Measurements from ENCODE around the gene MDH2.
"Not testable (repeated sequence)": the region's sequence is repeated elsewhere in the genome, so short reads cannot be mapped to it uniquely, and the experiment has no call there.

The MDH2 gene

GRCh38 chr7:76022026-76022780, 25.7 kb upstream of the MDH2 start:
- H3K27ac Mint-ChIP-seq, result no peak overlapping the region
- H3K4me3 Mint-ChIP-seq, result no peak overlapping the region
- no peaks in the 10 kb centered on the region for H3K9me3 Mint-ChIP-seq

GRCh38 chr7:76023002-76023401, 24.9 kb upstream of the MDH2 start:
- H3K27ac Mint-ChIP-seq, result no peak overlapping the region
- DNase-seq, result no peak

More at GRCh38 chr7:76022026-76022780, 25.7 kb upstream of the MDH2 start:
- DNase-seq, result no peak
- no peaks in the 10 kb centered on the region for H3K27me3 Mint-ChIP-seq
- H3K36me3 Mint-ChIP-seq (ENCODE audit: low read depth), result peaks cover 68% of the 10 kb centered on the region
- H3K4me1 Mint-ChIP-seq (ENCODE audit: low read depth), result peaks cover 14% of the 10 kb centered on the region

DNA sequence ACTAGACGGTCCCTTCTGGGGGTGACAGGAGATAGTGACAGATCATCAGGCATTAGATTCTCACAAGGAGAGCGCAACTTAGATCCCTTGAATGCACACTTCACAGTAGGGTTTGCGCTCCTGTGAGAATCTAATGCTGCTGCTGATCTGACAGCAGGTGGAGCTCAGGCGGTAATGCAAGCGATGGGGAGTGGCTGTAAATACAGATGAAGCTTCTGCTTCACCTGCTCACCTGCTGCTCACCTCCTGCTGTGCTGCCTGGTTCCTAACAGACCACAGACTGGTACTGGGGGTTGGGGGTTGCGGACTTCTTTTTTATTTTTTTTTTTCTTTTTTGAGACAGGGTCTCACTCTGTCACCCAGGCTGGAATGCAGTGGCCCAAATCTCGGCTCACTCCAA, 18.2 kb upstream of the MDH2 start:
- not testable (repeated sequence) for H3K27me3 Mint-ChIP-seq; H3K9me3 Mint-ChIP-seq; H3K27ac Mint-ChIP-seq; DNase-seq; H3K4me3 Mint-ChIP-seq; H3K4me1 Mint-ChIP-seq (ENCODE audit: low read depth)
- H3K36me3 Mint-ChIP-seq (ENCODE audit: low read depth), result peaks cover 27% of the 10 kb centered on the region

More at GRCh38 chr7:76023002-76023401, 24.9 kb upstream of the MDH2 start:
- Mint-ChIP-seq H3K9me3 (no peaks in the 10 kb centered on the region), H3K27me3 (no peaks in the 10 kb centered on the region), H3K36me3 (ENCODE audit: low read depth) (peaks cover 64% of the 10 kb centered on the region), H3K4me1 (ENCODE audit: low read depth) (peaks cover 14% of the 10 kb centered on the region), H3K4me3 (no peak overlapping the region)

DNA sequence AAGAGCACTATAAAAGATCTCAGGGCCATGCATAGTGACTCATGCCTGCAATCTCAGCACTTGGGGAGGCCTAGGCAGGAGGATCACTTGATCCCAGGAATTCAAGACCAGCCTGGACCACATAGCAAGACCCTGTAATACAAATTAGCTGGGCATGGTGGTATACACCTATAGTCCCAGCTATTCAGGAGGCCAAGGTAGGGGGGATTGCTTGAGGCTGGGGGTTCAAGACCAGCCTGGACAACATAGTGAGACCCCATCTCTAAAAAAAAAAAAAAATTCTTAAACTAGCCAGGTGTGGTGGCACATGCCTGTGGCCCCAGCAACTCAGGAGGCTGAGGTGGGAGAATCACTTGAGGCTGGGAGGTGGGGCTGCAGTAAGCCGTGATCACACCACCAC, 15.9 kb upstream of the MDH2 start:
- Mint-ChIP-seq H3K27me3 (no peaks in the 10 kb centered on the region), H3K36me3 (ENCODE audit: low read depth) (peaks cover 17% of the 10 kb centered on the region), H3K27ac (no peak overlapping the region)

GRCh38 chr7:76037310-76037709, 10.6 kb upstream of the MDH2 start:
- DNase-seq, result no peak
- H3K27me3 Mint-ChIP-seq, result no peaks in the 10 kb centered on the region
- peaks cover 8% of the 10 kb centered on the region for H3K4me1 Mint-ChIP-seq (ENCODE audit: low read depth)
- no peaks in the 10 kb centered on the region for H3K9me3 Mint-ChIP-seq
- H3K36me3 Mint-ChIP-seq (ENCODE audit: low read depth), result peaks cover 11% of the 10 kb centered on the region
- no peak overlapping the region for H3K27ac Mint-ChIP-seq
- no peak overlapping the region for H3K4me3 Mint-ChIP-seq

More for the DNA sequence above, 15.9 kb upstream of the MDH2 start:
- H3K9me3 Mint-ChIP-seq, result no peaks in the 10 kb centered on the region
- peaks cover 5% of the 10 kb centered on the region for H3K4me1 Mint-ChIP-seq (ENCODE audit: low read depth)
- no peak overlapping the region for H3K4me3 Mint-ChIP-seq
- DNase-seq, result no peak

GRCh38 chr7:76040126-76040525, 7.8 kb upstream of the MDH2 start:
- no peak overlapping the region for H3K27ac Mint-ChIP-seq
- no peak for DNase-seq
- peaks cover 21% of the 10 kb centered on the region for H3K36me3 Mint-ChIP-seq (ENCODE audit: low read depth)
- peaks cover 12% of the 10 kb centered on the region for H3K4me1 Mint-ChIP-seq (ENCODE audit: low read depth)
- H3K9me3 Mint-ChIP-seq, result no peaks in the 10 kb centered on the region
- no peak overlapping the region for H3K4me3 Mint-ChIP-seq
- H3K27me3 Mint-ChIP-seq, result no peaks in the 10 kb centered on the region

DNA sequence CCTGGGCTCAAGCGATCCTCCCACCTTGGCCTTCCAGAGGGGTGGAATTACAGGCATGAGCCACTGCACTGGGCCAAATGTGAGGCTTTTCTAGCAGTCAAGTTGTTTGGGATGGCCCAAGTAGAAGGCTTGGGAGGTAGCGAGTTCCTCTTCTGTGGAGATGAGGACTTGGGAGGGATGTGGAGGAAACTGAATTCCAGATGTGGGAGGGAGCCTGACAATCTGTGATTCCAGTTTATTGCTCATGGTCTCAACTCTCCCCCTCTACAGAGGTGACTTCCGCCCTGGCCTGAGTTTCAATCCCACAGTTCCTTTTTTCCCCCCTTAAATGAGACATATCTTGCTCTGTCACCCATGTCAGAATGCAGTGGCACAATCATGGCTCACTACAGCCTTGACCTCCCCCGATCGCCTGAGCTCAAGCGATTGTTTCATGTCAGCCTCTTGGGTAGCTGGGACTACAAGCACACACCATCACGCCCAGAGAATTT, 3.5 kb upstream of the MDH2 start:
- H3K27me3 Mint-ChIP-seq, result no peaks in the 10 kb centered on the region
- DNase-seq, result no peak
- no peak overlapping the region for H3K27ac Mint-ChIP-seq
- H3K4me3 Mint-ChIP-seq, result no peak overlapping the region
- peaks cover 27% of the 10 kb centered on the region for H3K4me1 Mint-ChIP-seq (ENCODE audit: low read depth)
- H3K9me3 Mint-ChIP-seq, result no peaks in the 10 kb centered on the region
- peaks cover 41% of the 10 kb centered on the region for H3K36me3 Mint-ChIP-seq (ENCODE audit: low read depth)

DNA sequence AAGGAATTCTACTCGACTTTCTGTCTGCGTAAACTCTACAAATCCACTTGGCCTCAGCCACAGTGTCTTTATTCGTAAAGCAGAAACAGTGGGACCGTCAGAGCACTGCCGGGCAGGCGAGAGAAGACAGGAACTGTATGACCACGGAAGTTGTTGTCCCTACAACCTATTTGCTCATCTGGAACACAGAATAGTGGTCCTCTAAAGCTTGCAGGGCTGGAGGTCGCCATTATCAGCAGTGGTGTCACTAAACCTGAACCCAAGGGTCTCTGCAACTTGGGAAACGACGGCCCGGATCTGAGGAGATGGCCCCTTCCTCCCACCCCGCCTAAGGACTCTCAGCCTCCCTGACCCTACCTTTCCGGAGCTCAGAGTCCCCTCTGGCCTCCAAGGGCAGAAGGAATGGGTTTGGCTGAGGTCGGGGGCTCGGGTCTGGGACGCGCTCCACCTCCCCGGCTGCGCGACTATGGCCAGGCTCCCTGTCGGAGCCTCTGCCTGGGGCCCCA, 548 bp upstream of the MDH2 start:
- Mint-ChIP-seq H3K4me1 (ENCODE audit: low read depth) (peaks cover 45% of the 10 kb centered on the region), H3K27me3 (no peaks in the 10 kb centered on the region), H3K27ac (peak overlapping the region; percentile 97), H3K9me3 (no peaks in the 10 kb centered on the region), H3K4me3 (peak overlapping the region; percentile 95), H3K36me3 (ENCODE audit: low read depth) (peaks cover 63% of the 10 kb centered on the region)
- no peak for DNase-seq

DNA sequence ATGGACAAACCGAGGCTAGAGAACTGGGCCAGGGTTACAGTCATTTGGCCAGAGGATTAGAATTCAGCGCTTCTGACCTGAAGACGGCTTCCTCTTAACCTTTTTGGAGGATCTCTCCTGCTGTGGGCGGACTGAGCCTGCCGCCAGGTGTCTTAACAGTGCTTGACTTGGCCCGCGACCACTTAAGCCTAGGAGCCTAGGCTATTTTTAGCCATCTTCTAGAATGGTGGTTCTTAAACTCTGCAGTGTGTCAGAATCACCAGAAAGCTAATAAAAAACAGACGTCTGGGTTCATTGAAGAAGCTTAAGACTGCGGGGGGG, 722 bp downstream of the MDH2 start:
- Mint-ChIP-seq H3K9me3 (no peaks in the 10 kb centered on the region), H3K4me3 (peak overlapping the region; percentile 95), H3K4me1 (ENCODE audit: low read depth) (peaks cover 53% of the 10 kb centered on the region), H3K27ac (peak overlapping the region; percentile 97), H3K36me3 (ENCODE audit: low read depth) (peaks cover 73% of the 10 kb centered on the region), H3K27me3 (no peaks in the 10 kb centered on the region)
- peak; percentile 45 for DNase-seq

DNA sequence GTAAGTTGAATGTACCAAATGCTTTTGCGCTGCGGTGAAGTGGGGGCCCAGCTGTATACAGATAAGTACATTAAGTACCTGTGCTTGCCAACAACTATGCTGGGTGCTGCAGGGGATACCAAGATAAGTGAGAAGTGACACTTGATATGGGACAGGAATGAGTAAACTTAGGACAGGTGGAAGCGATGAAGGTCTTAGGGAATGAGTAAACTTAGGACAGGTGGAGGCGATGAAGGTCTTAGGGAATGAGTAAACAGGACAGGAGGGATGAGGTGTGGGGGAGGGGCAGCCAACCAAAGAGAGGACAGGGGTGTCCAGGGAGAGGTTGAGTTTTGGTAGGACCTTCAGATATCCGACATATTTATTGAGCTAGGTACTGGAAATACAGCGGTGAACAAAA, 1.4 kb downstream of the MDH2 start:
- Mint-ChIP-seq H3K9me3 (no peaks in the 10 kb centered on the region), H3K4me3 (peak overlapping the region; percentile 95), H3K36me3 (ENCODE audit: low read depth) (peaks cover 79% of the 10 kb centered on the region), H3K4me1 (ENCODE audit: low read depth) (peaks cover 59% of the 10 kb centered on the region), H3K27me3 (no peaks in the 10 kb centered on the region), H3K27ac (peak overlapping the region; percentile 80)
- DNase-seq, result no peak

- Mint-ChIP-seq H3K27me3 (no peaks in the 10 kb centered on the region), H3K9me3 (no peaks in the 10 kb centered on the region), H3K4me1 (ENCODE audit: low read depth) (peaks cover 54% of the 10 kb centered on the region), H3K4me3 (peak overlapping the region; percentile 95), H3K27ac (peak overlapping the region; percentile 65), H3K36me3 (ENCODE audit: low read depth) (peaks cover 82% of the 10 kb centered on the region)
- no peak for DNase-seq
Measured at GRCh38 chr7:76050545-76050944, 2.6 kb downstream of the MDH2 start.

- Mint-ChIP-seq H3K36me3 (ENCODE audit: low read depth) (peaks cover 89% of the 10 kb centered on the region), H3K27me3 (no peaks in the 10 kb centered on the region), H3K27ac (peak overlapping the region; percentile 60), H3K4me1 (ENCODE audit: low read depth) (peaks cover 48% of the 10 kb centered on the region), H3K4me3 (no peak overlapping the region), H3K9me3 (no peaks in the 10 kb centered on the region)
- DNase-seq, result no peak
Measured at GRCh38 chr7:76051840-76052239, 3.9 kb downstream of the MDH2 start.

GRCh38 chr7:76052681-76053080, 4.8 kb downstream of the MDH2 start:
- not testable (repeated sequence) for H3K9me3 Mint-ChIP-seq, DNase-seq, H3K27me3 Mint-ChIP-seq, H3K4me3 Mint-ChIP-seq
- Mint-ChIP-seq H3K27ac (peak overlapping the region; percentile 69), H3K36me3 (ENCODE audit: low read depth) (peaks cover 92% of the 10 kb centered on the region), H3K4me1 (ENCODE audit: low read depth) (peaks cover 48% of the 10 kb centered on the region)

- Mint-ChIP-seq H3K4me3 (no peak overlapping the region), H3K36me3 (ENCODE audit: low read depth) (peaks cover 94% of the 10 kb centered on the region), H3K9me3 (no peaks in the 10 kb centered on the region), H3K4me1 (ENCODE audit: low read depth) (peaks cover 47% of the 10 kb centered on the region), H3K27me3 (no peaks in the 10 kb centered on the region), H3K27ac (peak overlapping the region; percentile 37)
- no peak for DNase-seq
Measured at GRCh38 chr7:76053461-76053860, 5.6 kb downstream of the MDH2 start.
